ENCODE measurements around the gene FOXG1. TPM values are rescaled to one million over a fixed set of nuclear protein-coding genes. Genes with fewer than 3 reads are reported as not detected.

The FOXG1 gene
- total RNA-seq, 1 donor from 2014 or later: not detected

GRCh38 chr14:28761438-28762291, 4.9 kb upstream of the FOXG1 start:
- DNase-seq (ENCODE audit: low spot score): no peak

DNA sequence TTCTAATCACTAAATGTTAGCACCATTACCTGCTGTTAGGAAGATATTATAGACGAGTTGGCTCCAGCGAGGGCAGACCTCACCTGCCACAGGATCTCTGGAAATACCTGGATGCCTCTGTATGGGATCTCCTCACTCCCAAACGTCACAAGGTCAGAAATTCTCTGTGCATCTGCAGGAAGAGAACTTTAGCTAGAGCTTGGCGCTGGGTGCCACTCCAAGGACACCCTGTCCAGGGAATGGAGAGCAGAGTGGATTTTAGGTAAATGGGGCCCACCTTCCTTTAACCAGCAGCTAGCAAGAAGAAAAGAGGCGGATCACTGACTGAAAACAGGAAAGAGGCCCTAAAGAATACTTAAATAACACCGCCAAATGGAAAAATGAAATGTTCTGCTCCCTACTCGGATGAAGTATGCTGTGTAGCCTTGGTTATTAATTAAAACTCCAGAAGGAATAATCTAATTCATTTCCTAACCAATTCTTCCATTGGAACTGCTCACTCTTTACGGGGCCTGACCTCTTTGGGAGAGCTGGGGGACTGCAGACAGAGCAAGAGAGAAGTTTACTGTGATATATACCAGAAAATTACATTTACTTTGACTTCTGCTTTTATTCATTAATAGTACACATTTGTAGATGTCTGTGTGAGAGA, 4.2 kb upstream of the FOXG1 start:
- no peak for DNase-seq (ENCODE audit: low spot score)

- no peak for DNase-seq (ENCODE audit: low spot score)
These were observed 3.6 kb upstream of the FOXG1 start for GRCh38 chr14:28762955-28763326.

GRCh38 chr14:28763751-28764256, 2.8 kb upstream of the FOXG1 start:
- no peak for DNase-seq (ENCODE audit: low spot score)

- DNase-seq (ENCODE audit: low spot score): no peak
These were observed 2.1 kb upstream of the FOXG1 start for GRCh38 chr14:28764257-28765160.

- DNase-seq (ENCODE audit: low spot score): no peak
These were observed 1.3 kb upstream of the FOXG1 start for GRCh38 chr14:28765169-28765830.

DNA sequence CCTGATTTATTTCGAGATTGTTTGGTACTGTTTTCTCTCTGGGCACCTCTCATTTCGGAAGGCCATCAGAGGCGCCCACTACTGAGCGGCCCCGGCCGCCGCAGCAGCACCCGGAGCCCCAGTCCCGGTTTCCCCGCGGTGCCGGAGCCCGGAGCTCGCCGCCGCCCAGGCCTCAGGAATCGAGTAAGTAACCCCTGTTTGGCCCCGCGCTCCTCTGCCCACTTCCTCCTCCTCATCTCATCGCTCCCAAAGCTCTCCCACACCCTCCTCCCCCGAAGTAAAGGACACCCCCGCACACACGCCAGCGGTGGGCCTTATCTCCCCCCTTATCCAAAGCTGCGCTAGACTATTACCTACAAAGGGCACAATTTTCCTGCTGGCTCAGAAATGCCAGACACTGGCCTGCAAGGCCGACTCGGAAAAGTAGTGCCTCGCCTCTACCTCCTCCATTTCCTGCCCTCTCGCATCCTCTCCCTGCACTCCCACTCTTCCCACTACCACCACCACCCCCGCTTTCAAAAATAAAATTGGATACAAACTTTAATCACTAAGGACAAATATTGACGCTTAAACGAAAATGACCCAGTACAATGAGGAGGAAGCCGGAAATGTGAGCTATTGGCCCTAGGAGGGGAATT, 637 bp upstream of the FOXG1 start:
- no peak for DNase-seq (ENCODE audit: low spot score)

DNA sequence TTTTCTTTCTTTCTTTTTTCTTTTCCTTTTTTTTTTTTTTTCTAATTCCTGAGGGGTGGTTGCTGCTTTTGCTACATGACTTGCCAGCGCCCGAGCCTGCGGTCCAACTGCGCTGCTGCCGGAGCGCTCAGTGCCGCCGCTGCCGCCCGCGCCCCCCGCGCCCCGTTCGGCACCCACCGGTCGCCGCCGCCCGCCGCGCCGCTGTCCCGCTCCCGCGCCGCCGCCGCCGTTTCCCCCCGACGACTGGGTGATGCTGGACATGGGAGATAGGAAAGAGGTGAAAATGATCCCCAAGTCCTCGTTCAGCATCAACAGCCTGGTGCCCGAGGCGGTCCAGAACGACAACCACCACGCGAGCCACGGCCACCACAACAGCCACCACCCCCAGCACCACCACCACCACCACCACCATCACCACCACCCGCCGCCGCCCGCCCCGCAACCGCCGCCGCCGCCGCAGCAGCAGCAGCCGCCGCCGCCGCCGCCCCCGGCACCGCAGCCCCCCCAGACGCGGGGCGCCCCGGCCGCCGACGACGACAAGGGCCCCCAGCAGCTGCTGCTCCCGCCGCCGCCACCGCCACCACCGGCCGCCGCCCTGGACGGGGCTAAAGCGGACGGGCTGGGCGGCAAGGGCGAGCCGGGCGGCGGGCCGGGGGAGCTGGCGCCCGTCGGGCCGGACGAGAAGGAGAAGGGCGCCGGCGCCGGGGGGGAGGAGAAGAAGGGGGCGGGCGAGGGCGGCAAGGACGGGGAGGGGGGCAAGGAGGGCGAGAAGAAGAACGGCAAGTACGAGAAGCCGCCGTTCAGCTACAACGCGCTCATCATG, 654 bp downstream of the FOXG1 start:
- no peak for DNase-seq (ENCODE audit: low spot score)

DNA sequence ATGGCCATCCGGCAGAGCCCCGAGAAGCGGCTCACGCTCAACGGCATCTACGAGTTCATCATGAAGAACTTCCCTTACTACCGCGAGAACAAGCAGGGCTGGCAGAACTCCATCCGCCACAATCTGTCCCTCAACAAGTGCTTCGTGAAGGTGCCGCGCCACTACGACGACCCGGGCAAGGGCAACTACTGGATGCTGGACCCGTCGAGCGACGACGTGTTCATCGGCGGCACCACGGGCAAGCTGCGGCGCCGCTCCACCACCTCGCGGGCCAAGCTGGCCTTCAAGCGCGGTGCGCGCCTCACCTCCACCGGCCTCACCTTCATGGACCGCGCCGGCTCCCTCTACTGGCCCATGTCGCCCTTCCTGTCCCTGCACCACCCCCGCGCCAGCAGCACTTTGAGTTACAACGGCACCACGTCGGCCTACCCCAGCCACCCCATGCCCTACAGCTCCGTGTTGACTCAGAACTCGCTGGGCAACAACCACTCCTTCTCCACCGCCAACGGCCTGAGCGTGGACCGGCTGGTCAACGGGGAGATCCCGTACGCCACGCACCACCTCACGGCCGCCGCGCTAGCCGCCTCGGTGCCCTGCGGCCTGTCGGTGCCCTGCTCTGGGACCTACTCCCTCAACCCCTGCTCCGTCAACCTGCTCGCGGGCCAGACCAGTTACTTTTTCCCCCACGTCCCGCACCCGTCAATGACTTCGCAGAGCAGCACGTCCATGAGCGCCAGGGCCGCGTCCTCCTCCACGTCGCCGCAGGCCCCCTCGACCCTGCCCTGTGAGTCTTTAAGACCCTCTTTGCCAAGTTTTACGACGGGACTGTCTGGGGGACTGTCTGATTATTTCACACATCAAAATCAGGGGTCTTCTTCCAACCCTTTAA, 1.5 kb downstream of the FOXG1 start:
- no peak for DNase-seq (ENCODE audit: low spot score)

GRCh38 chr14:28769276-28769880, 2.8 kb downstream of the FOXG1 start:
- no peak for DNase-seq (ENCODE audit: low spot score)

DNA sequence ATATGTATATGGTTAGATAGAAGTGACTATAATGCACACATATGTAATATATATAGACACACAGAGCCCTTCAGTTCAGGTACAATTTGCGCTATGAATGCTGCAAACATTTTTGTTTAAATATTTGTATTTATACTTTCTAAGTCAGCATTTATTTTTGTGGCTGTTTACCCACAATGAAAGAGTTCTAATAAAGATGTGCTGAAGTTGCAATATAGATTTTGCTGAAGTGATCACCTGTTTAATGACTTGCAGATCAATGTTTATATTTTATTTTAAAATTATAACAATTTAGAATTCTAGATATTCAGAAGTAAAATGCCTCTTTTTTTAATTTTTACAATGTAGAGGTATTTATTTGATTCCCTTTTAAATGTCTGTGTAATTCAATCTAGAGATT, 3.5 kb downstream of the FOXG1 start:
- DNase-seq (ENCODE audit: low spot score): no peak

GRCh38 chr14:28770630-28771029, 4.0 kb downstream of the FOXG1 start:
- DNase-seq (ENCODE audit: low spot score): no peak

DNA sequence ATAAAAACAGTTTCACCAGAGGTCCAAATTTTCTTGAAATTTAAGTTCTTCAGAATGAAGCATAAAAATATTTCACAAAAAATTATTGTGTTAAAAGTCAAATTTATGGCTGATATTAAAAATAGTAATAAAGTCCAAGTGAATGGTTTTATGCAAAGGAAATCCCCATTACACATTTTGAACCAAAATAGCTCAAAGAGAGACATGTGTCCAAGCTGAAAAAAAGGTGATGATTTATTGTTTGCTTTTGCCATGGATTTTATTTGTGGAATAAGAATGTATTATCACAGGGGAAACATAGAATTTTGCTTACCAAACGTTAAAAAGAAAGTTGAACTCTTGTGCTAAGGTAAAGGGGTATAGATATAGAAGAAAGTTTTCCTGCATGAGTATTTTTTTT, 4.6 kb downstream of the FOXG1 start:
- DNase-seq (ENCODE audit: low spot score): no peak

GRCh38 chr14:28772613-28773012, 6.0 kb downstream of the FOXG1 start:
- DNase-seq (ENCODE audit: low spot score): no peak

GRCh38 chr14:28773176-28773575, 6.6 kb downstream of the FOXG1 start:
- no peak for DNase-seq (ENCODE audit: low spot score)

GRCh38 chr14:28773861-28774691, 7.5 kb downstream of the FOXG1 start:
- no peak for DNase-seq (ENCODE audit: low spot score)

- DNase-seq (ENCODE audit: low spot score): no peak
These were observed 8.5 kb downstream of the FOXG1 start for GRCh38 chr14:28774764-28775735.

Data from ureter (tissue), 1 donor.